ENCODE measurements around the gene SEMA3B. TPM values are rescaled to one million over a fixed set of nuclear protein-coding genes. Genes with fewer than 3 reads are reported as not detected.

The SEMA3B gene
- total and polyA plus RNA-seq, 8 donors: 40.1 to 310 (median 103) TPM

DNA sequence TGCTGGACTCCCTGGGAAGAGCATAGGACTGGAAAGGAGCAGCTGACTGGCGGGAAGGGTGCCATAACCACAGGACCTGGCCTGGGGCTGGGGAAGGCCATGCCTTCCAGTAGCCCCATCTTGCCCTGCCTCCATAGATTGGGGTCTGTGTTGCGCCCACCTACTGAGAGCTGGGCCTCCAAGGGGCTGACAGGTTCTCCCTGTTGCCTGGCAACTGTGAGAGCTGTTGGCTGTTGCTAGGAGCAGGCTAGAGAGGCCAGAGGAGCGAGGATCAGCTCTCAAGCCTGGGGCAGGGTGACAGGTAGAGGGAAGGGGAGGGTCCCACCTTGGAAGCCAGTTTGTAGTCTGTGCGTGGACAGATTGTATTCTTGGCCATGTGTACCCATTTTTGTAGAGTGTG lies 35.8 kb upstream of the SEMA3B start:
- TF ChIP-seq POLR2A (IDR thresholded peaks at IDR 0.05) (no peak), POLR2AphosphoS5 (IDR thresholded peaks at IDR 0.05) (no peak), EP300 (IDR thresholded peaks at IDR 0.05) (no peak)
- TF ChIP-seq, protein P1, sequence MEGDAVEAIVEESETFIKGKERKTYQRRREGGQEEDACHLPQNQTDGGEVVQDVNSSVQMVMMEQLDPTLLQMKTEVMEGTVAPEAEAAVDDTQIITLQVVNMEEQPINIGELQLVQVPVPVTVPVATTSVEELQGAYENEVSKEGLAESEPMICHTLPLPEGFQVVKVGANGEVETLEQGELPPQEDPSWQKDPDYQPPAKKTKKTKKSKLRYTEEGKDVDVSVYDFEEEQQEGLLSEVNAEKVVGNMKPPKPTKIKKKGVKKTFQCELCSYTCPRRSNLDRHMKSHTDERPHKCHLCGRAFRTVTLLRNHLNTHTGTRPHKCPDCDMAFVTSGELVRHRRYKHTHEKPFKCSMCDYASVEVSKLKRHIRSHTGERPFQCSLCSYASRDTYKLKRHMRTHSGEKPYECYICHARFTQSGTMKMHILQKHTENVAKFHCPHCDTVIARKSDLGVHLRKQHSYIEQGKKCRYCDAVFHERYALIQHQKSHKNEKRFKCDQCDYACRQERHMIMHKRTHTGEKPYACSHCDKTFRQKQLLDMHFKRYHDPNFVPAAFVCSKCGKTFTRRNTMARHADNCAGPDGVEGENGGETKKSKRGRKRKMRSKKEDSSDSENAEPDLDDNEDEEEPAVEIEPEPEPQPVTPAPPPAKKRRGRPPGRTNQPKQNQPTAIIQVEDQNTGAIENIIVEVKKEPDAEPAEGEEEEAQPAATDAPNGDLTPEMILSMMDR (IDR thresholded peaks at IDR 0.05): no peak
- WGBS, 5 donors: 72 to 91% (median 89%) methylated on average over 4 of the region's 4 CpGs
- Histone ChIP-seq H3K36me3 (no peaks in the 10 kb centered on the region), H3K27ac (no peak overlapping the region), H3K27me3 (no peaks in the 10 kb centered on the region), H3K4me3 (no peak overlapping the region), H3K9me3 (no peaks in the 10 kb centered on the region), H3K4me1 (peaks cover 22 to 41% (median 35%) of the 10 kb centered on the region in 4 donors)
- intact Hi-C loops (cut with DNase I; ENCODE audit: low total_unique reads): no loop called here
- no peak for DNase-seq

DNA sequence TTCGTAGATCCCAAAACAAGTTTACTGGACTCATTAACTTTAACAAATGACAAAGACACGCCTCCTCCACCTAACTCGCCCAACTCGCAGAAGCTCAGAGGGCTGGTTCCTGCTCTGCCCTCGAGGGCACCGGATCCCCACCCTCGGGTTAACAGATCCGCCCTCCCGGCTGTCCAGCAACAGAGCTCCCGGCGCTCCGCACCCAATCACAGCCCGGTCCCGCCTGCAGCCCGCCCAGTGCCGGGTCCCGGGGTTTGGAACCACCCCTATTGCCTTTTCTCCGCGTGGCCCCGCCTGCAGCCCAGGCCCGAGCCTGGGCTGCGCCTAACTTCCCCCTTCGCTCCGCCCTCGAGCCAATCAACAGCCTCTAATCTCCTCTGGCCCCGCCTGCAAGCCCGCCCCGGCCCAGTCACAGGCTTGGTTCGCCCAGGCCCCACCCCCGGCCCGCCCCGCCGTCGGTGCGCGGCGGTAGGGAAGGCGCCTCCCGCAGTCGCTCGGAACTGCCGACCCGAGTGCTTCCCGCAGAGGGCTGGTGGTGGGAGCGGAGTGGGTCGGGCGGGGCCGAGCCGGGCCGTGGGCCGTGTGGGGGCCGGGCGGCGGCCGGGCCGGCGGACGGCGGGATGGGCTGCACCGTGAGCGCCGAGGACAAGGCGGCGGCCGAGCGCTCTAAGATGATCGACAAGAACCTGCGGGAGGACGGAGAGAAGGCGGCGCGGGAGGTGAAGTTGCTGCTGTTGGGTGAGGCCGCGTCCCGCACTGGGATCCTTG lies 33.0 kb upstream of the SEMA3B start, which contains the start of gene GNAI2:
Gene GNAI2 (plus strand): TSS at position 489 of the 768 bp plus-strand sequence. CDS start 132 bp downstream, at position 621.
- Histone ChIP-seq H3K36me3 (peaks cover 0 to 7% (median 3%) of the 10 kb centered on the region in 4 donors), H3K27me3 (no peaks in the 10 kb centered on the region), H3K9me3 (no peaks in the 10 kb centered on the region), H3K27ac (peak within 1 kb of the TSS; percentile 91 to 97 (median 94)), H3K4me3 (peak within 1 kb of the TSS; percentile 64 to 91 (median 86)), H3K4me1 (peaks cover 46 to 62% (median 55%) of the 10 kb centered on the region in 4 donors)
- intact Hi-C loops (cut with DNase I; ENCODE audit: low total_unique reads): no loop called here
- TF ChIP-seq POLR2AphosphoS5 (IDR thresholded peaks at IDR 0.05) (peak; percentile 85 to 97 (median 90)), POLR2A (IDR thresholded peaks at IDR 0.05) (no peak), EP300 (IDR thresholded peaks at IDR 0.05) (no peak)
- TF ChIP-seq, protein P1 (IDR thresholded peaks at IDR 0.05): no peak
- peak; percentile 99 to 100 for DNase-seq
- 0 to 2% (median 1%) methylated on average over 39 to 75 of the region's 75 CpGs for WGBS, 5 donors

DNA sequence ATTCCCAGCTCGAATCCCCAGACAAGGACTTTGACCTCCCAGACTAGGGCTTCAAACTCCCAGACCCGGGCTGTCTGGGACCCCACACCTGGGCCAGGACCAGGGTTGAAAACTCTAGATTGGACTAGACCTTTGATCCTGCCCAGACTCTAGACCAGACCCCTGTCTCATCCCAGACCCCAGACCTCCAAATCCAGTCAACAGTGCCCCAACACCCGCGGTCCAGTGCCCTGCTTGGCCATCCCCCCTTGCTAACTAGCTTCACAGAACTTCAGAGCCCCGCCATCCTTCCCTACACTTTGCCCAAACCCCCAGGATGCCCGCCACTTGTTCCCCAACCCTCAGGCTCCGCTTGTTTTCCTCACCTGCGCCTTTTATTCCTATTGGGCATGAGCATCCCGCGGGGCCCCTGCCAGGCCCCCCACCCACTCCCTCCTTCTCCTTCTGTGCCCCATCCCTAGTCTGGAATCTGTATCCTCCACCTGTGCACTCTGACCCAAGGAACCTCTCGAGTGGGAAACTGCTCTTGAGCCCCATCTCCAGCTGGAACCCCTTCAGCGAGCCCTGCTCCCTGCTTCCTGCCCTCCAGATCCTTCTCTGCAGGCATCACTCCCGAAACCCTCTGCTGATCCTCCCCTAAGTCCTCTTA lies 32.3 kb upstream of the SEMA3B start:
- peak overlapping the region; percentile 90 to 97 (median 94) for H3K27ac ChIP-seq
- DNase-seq: no peak
- intact Hi-C loops (cut with DNase I; ENCODE audit: low total_unique reads): no loop called here
- peak overlapping the region; percentile 64 to 91 (median 86) for H3K4me3 ChIP-seq
- TF ChIP-seq POLR2A (IDR thresholded peaks at IDR 0.05) (no peak), EP300 (IDR thresholded peaks at IDR 0.05) (no peak), POLR2AphosphoS5 (IDR thresholded peaks at IDR 0.05) (no peak)
- TF ChIP-seq, protein P1 (IDR thresholded peaks at IDR 0.05): no peak
- peaks cover 53 to 69% (median 62%) of the 10 kb centered on the region in 4 donors for H3K4me1 ChIP-seq
- H3K27me3 ChIP-seq: no peaks in the 10 kb centered on the region
- no peaks in the 10 kb centered on the region for H3K9me3 ChIP-seq
- peaks cover 0 to 7% (median 3%) of the 10 kb centered on the region in 4 donors for H3K36me3 ChIP-seq
- 2 to 4% (median 4%) methylated on average over 13 of the region's 13 CpGs for WGBS, 5 donors

DNA sequence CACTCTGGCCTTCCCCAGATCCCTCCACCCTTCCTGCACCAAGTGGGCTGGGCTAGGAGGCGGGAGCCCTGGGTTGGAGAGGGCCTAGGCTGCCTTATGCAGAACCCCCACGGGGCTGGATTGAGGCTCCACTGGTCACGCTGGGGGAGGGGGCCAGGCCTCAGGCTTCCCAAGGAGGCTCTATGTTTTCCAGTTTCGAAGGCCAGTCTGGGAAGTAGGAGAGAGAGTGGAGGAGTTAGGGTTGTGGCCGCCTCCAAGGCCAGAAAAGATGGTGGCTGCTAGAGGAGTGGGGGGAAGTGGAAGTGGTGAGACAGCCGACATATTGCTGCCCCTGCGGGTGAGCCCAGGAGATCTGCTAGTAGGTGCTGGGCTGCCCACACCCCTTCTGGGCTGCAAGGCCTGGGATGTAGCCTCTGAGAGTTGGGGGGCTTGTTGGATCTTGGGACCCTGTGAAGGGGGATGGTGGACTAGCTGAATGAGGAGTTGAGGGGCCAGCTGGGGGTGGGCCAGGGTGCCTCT lies 31.8 kb upstream of the SEMA3B start:
- Histone ChIP-seq H3K4me3 (peak overlapping the region; percentile 64 to 91 (median 86)), H3K36me3 (peaks cover 0 to 7% (median 3%) of the 10 kb centered on the region in 4 donors), H3K27me3 (no peaks in the 10 kb centered on the region), H3K4me1 (peaks cover 59 to 75% (median 68%) of the 10 kb centered on the region in 4 donors), H3K27ac (peak overlapping the region; percentile 78 to 97 (median 91)), H3K9me3 (no peaks in the 10 kb centered on the region)
- no peak for TF ChIP-seq EP300 (IDR thresholded peaks at IDR 0.05)
- no peak for TF ChIP-seq POLR2A (IDR thresholded peaks at IDR 0.05)
- TF ChIP-seq, protein P1 (IDR thresholded peaks at IDR 0.05): no peak
- TF ChIP-seq POLR2AphosphoS5 (IDR thresholded peaks at IDR 0.05): no peak
- DNase-seq: peak in 1 of 2 donors; percentile 73
- 9 to 20% (median 14%) methylated on average over 6 to 7 of the region's 7 CpGs for WGBS, 5 donors
- intact Hi-C loops (cut with DNase I; ENCODE audit: low total_unique reads): no loop called here
